Measurements from ENCODE around the gene PRPH. TPM values are rescaled to one million over a fixed set of nuclear protein-coding genes. Genes with fewer than 3 reads are reported as not detected.

The PRPH gene
- total and polyA plus RNA-seq, 2 of the 13 experiments (the other 11 are each of a cell fraction or from before 2014, with no cell fraction given): 0.12 TPM; not detected in 1

DNA sequence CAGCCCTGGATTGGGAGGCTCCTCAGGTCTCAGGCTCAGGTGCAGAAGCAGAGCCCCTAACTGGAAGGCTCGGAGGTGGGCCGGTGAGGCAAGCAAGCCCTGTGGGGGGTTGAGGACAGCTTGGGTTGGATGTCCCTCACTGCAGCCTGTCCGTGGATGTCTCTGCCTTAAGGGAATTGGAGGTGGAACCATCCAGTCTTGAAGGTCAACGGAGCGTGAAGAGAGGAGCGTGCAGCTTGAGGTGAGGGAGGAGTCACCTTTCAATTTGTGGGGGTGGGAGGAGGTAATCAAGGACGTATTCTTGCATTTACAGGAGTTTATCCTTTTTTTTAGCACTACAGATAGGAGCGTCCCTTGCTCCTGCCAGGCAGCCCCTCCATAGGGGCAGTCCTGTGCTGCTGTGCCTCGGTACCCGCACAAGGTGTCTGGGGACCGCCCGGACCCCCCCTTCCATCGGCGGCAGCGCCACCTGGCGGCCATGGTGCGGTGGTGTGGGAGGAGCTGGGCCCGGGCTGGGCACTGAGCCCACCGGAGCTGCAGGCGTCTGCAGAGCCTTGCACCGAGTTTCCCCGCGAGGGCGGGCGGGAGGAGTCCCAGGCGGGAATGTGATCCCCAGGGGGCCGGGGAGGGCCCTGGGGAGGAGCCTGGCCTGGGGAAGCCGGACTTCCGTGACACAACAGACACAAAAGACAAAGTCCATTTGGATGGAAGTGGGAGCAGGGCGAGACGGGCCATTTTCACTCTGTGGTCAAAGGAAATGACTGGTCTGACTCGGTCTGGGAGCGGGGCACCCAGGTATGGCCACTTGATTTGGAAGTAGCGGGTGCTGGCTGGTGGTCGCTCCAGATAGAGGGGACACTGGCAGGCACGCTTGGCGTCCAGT lies 52.6 kb downstream of the PRPH start (continued):
- TF ChIP-seq, protein P1, sequence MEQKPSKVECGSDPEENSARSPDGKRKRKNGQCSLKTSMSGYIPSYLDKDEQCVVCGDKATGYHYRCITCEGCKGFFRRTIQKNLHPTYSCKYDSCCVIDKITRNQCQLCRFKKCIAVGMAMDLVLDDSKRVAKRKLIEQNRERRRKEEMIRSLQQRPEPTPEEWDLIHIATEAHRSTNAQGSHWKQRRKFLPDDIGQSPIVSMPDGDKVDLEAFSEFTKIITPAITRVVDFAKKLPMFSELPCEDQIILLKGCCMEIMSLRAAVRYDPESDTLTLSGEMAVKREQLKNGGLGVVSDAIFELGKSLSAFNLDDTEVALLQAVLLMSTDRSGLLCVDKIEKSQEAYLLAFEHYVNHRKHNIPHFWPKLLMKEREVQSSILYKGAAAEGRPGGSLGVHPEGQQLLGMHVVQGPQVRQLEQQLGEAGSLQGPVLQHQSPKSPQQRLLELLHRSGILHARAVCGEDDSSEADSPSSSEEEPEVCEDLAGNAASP (CRISPR knock-in tag; IDR thresholded peaks at IDR 0.05; ENCODE audit: borderline replicate concordance): peak; percentile 82
- TF ChIP-seq HOXD1 (CRISPR knock-in tag; IDR thresholded peaks at IDR 0.05) (peak; percentile 88; the same call in 1 of the 2 replicates), ZNF772 (CRISPR knock-in tag; IDR thresholded peaks at IDR 0.05) (peak; percentile 89; the same call in 1 of the 2 replicates), TARDBP (CRISPR knock-in tag; IDR thresholded peaks at IDR 0.05) (peak; percentile 97), KLF6 (CRISPR knock-in tag; IDR thresholded peaks at IDR 0.05) (peak; percentile 90), ZNF510 (CRISPR knock-in tag; IDR thresholded peaks at IDR 0.05; ENCODE audit: low read depth) (peak; percentile 39; the same call in 1 of the 2 replicates), SRY (CRISPR knock-in tag; IDR thresholded peaks at IDR 0.05) (no peak; the same call in 1 of the 2 replicates), ZNF124 (CRISPR knock-in tag; IDR thresholded peaks at IDR 0.05) (peak; percentile 80; the same call in 1 of the 2 replicates), ZNF234 (CRISPR knock-in tag; conservative IDR thresholded peaks at IDR 0.05) (no peak), ZNF138 (CRISPR knock-in tag; IDR thresholded peaks at IDR 0.05; ENCODE audit: low read depth) (0 out of 2 replicates have a peak, but pooled peaks have one; percentile 28), MTA1 (CRISPR knock-in tag; IDR thresholded peaks at IDR 0.05; ENCODE audit: borderline replicate concordance) (peak; percentile 96), TAF1 (CRISPR knock-in tag; IDR thresholded peaks at IDR 0.05) (peak; percentile 97), EZH2 (conservative IDR thresholded peaks at IDR 0.05; ENCODE audit: low read depth, low read length) (peak; percentile 95), TOPORS (CRISPR knock-in tag; IDR thresholded peaks at IDR 0.05) (peak; percentile 76), ERF (CRISPR knock-in tag; IDR thresholded peaks at IDR 0.05) (peak; percentile 91), SKI (IDR thresholded peaks at IDR 0.05; ENCODE audit: partially characterized antibody) (peak; percentile 82), DR1 (CRISPR knock-in tag; IDR thresholded peaks at IDR 0.05) (peak; percentile 87), NFATC3 (CRISPR knock-in tag; IDR thresholded peaks at IDR 0.05) (no peak), ATM (IDR thresholded peaks at IDR 0.05; ENCODE audit: borderline replicate concordance) (no peak)
- TF ChIP-seq, protein P2, sequence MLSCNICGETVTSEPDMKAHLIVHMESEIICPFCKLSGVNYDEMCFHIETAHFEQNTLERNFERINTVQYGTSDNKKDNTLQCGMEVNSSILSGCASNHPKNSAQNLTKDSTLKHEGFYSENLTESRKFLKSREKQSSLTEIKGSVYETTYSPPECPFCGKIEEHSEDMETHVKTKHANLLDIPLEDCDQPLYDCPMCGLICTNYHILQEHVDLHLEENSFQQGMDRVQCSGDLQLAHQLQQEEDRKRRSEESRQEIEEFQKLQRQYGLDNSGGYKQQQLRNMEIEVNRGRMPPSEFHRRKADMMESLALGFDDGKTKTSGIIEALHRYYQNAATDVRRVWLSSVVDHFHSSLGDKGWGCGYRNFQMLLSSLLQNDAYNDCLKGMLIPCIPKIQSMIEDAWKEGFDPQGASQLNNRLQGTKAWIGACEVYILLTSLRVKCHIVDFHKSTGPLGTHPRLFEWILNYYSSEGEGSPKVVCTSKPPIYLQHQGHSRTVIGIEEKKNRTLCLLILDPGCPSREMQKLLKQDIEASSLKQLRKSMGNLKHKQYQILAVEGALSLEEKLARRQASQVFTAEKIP (CRISPR knock-in tag; IDR thresholded peaks at IDR 0.05; ENCODE audit: borderline replicate concordance): no peak
- TF ChIP-seq, protein P3, sequence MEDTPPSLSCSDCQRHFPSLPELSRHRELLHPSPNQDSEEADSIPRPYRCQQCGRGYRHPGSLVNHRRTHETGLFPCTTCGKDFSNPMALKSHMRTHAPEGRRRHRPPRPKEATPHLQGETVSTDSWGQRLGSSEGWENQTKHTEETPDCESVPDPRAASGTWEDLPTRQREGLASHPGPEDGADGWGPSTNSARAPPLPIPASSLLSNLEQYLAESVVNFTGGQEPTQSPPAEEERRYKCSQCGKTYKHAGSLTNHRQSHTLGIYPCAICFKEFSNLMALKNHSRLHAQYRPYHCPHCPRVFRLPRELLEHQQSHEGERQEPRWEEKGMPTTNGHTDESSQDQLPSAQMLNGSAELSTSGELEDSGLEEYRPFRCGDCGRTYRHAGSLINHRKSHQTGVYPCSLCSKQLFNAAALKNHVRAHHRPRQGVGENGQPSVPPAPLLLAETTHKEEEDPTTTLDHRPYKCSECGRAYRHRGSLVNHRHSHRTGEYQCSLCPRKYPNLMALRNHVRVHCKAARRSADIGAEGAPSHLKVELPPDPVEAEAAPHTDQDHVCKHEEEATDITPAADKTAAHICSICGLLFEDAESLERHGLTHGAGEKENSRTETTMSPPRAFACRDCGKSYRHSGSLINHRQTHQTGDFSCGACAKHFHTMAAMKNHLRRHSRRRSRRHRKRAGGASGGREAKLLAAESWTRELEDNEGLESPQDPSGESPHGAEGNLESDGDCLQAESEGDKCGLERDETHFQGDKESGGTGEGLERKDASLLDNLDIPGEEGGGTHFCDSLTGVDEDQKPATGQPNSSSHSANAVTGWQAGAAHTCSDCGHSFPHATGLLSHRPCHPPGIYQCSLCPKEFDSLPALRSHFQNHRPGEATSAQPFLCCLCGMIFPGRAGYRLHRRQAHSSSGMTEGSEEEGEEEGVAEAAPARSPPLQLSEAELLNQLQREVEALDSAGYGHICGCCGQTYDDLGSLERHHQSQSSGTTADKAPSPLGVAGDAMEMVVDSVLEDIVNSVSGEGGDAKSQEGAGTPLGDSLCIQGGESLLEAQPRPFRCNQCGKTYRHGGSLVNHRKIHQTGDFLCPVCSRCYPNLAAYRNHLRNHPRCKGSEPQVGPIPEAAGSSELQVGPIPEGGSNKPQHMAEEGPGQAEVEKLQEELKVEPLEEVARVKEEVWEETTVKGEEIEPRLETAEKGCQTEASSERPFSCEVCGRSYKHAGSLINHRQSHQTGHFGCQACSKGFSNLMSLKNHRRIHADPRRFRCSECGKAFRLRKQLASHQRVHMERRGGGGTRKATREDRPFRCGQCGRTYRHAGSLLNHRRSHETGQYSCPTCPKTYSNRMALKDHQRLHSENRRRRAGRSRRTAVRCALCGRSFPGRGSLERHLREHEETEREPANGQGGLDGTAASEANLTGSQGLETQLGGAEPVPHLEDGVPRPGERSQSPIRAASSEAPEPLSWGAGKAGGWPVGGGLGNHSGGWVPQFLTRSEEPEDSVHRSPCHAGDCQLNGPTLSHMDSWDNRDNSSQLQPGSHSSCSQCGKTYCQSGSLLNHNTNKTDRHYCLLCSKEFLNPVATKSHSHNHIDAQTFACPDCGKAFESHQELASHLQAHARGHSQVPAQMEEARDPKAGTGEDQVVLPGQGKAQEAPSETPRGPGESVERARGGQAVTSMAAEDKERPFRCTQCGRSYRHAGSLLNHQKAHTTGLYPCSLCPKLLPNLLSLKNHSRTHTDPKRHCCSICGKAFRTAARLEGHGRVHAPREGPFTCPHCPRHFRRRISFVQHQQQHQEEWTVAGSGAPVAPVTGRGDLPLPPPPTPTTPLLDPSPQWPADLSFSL (CRISPR knock-in tag; IDR thresholded peaks at IDR 0.05): peak; percentile 29; the same call in 1 of the 2 replicates

Data from HepG2 (cell line).